A673 (cell line): ENCODE data around the gene LGSN. TPM values are rescaled to one million over a fixed set of nuclear protein-coding genes. Genes with fewer than 3 reads are reported as not detected.

ENCODE experiments used
- BruUV-seq: library from RNA; stranded (reverse); fragments of 400-500 nt; replicated peaks from 2 replicates; lab custom pipeline; 2021; lab: Mats Ljungman, UMichigan
- CTCF ChIA-PET: fragments of 300-600 bp; sonication (Branson Sonifier 250); formaldehyde crosslinking; loops from one replicate; lab custom pipeline; 2022; ENCODE audit warnings: antibody characterized with exemption; lab: Charles Lee
- POLR2A ChIA-PET: fragments of 300-600 bp; sonication (Branson Sonifier 250); formaldehyde crosslinking; loops from one replicate; lab custom pipeline; 2022; ENCODE audit warnings: antibody characterized with exemption; ENCODE audit not compliant: low non-redundant PET; lab: Charles Lee
- DNase-seq: peaks from one replicate; pipeline ENCODE4 v3.0.0-alpha.2; 2015; ENCODE audit warnings: low spot score
- H3K27ac ChIP-seq: fragments of 200-600 bp; sonication (generic); 2 replicates; pipeline ENCODE4 v1.5.1; 2016; ENCODE audit warnings: mixed run types, low read depth, mild to moderate bottlenecking, mixed read lengths, antibody characterized with exemption, low read length; ENCODE audit not compliant: poor library complexity, severe bottlenecking
- H3K27me3 ChIP-seq: fragments of 200-600 bp; sonication (generic); replicated peaks from 2 replicates; pipeline ENCODE4 v1.6.1; 2017; ENCODE audit warnings: mixed run types, low read depth, mild to moderate bottlenecking, mixed read lengths, antibody characterized with exemption, low read length; ENCODE audit not compliant: insufficient read depth, poor library complexity
- H3K36me3 ChIP-seq: fragments of 200-600 bp; sonication (generic); 2 replicates; pipeline ENCODE4 v1.6.1; 2016; ENCODE audit warnings: mixed run types, mild to moderate bottlenecking, mixed read lengths, antibody characterized with exemption, low read length; ENCODE audit not compliant: insufficient read depth, poor library complexity, severe bottlenecking
- H3K4me1 ChIP-seq: fragments of 200-600 bp; sonication (generic); 2 replicates; pipeline ENCODE4 v1.6.1; 2017; ENCODE audit warnings: mixed run types, mild to moderate bottlenecking, mixed read lengths, antibody characterized with exemption, low read length; ENCODE audit not compliant: insufficient read depth, poor library complexity, severe bottlenecking
- H3K4me3 ChIP-seq: fragments of 200-600 bp; sonication (generic); 2 replicates; pipeline ENCODE4 v1.5.1; 2016; ENCODE audit warnings: low read depth, mixed run types, mild to moderate bottlenecking, mixed read lengths, low read length; ENCODE audit not compliant: poor library complexity, severe bottlenecking
- H3K9me3 ChIP-seq: fragments of 200-600 bp; sonication (generic); 2 replicates; pipeline ENCODE4 v1.6.1; 2016; ENCODE audit warnings: mixed run types, low read depth, mild to moderate bottlenecking, mixed read lengths, antibody characterized with exemption, low read length; ENCODE audit not compliant: poor library complexity, severe bottlenecking
- CTCF ChIP-seq: fragments of 300-800, 200-600 bp; sonication (generic); conservative IDR thresholded peaks from 2 replicates; pipeline ENCODE4 v1.5.1; 2017; ENCODE audit warnings: low read depth, mild to moderate bottlenecking, antibody characterized with exemption, low read length, moderate library complexity, mixed read lengths
- EZH2 ChIP-seq: fragments of 200-600 bp; sonication (generic); IDR thresholded peaks from 2 replicates; pipeline ENCODE4 v1.6.1; 2017; ENCODE audit warnings: borderline replicate concordance, low read depth, mild to moderate bottlenecking, mixed read lengths, antibody characterized with exemption, low read length; ENCODE audit not compliant: poor library complexity, severe bottlenecking
- intact Hi-C: fragments of 100-400 bp; cut with micrococcal nuclease; formaldehyde crosslinking; loops from one replicate; pipeline ENCODE4 v1.10.0; 2022; ENCODE audit not compliant: unreplicated experiment
- total RNA-seq: library from RNA; stranded (reverse); gene quantifications from 2 replicates; pipeline ENCODE4 v1.2.3, GENCODE V29; 2021

LGSN gene
- total RNA-seq, 1 experiment from 2014 or later: not detected

GRCh38 chr6:63259153-63259552, 60.6 kb downstream of the LGSN start:
- BruUV-seq: no TSS peak
- POLR2A ChIA-PET: no interaction called here

DNA sequence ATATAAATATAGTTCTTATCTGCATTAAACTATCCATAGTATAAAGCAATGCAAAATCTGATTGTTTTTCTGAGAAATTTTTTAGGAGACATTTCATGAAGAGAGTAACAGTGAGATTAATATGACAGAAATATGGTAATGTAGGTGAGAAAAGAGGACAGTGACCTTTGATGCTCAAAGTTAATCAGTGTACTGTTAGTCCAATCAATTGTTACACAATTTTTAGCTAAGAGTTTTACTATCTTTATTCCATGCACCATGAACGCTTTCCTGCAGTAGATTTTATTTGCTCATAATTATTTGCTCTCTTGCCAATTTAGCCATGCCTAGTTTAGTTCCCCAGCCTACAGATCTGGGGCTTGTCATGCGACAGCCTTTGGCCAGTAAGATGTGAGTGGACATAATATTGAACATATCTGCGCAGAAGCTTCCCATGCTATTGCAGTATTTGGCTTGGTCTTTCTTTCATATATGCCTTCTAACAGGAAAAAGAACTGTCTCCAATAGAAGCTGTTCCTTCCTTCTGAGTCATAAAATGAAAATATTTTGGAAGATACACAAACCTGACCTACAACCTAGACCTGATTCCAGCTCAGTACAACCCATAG, 69.8 kb downstream of the LGSN start:
- BruUV-seq: no TSS peak
- no peaks in the 10 kb centered on the region for H3K4me1 ChIP-seq
- no peak overlapping the region for H3K4me3 ChIP-seq
- POLR2A ChIA-PET: no interaction called here
- no peak overlapping the region for H3K27ac ChIP-seq
- H3K36me3 ChIP-seq: no peaks in the 10 kb centered on the region
- CTCF ChIA-PET: no interaction called here
- H3K27me3 ChIP-seq: no peaks in the 10 kb centered on the region
- no peaks in the 10 kb centered on the region for H3K9me3 ChIP-seq
- DNase-seq: no peak
- intact Hi-C loops: no loop called here
- TF ChIP-seq CTCF (no peak), EZH2 (no peak)

More at GRCh38 chr6:63259153-63259552, 60.6 kb downstream of the LGSN start:
- Histone ChIP-seq H3K4me3 (no peak overlapping the region), H3K27ac (no peak overlapping the region), H3K36me3 (no peaks in the 10 kb centered on the region), H3K9me3 (no peaks in the 10 kb centered on the region), H3K27me3 (no peaks in the 10 kb centered on the region), H3K4me1 (peaks cover 4% of the 10 kb centered on the region)
- no peak for DNase-seq
- intact Hi-C loops: no loop called here
- CTCF ChIA-PET: no interaction called here
- TF ChIP-seq CTCF (no peak), EZH2 (no peak)

DNA sequence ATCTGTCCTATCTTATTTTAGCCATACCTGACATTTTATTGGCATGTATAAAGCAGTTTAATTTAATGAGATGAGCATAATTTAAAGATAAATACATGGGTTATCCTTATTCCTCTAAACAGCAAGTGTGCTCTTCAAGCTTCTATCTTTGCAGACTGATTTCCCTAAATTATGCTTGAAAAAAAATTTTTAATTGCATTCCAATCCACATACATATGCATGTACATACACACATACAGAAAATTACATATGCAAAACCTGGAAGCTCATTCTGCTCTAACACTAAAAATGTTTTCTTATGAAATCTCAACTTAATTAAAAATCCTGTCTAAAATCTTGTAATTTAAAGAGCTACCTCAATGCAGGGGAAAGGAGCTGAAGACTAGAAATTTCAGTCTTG, 73.2 kb downstream of the LGSN start:
- DNase-seq: no peak
- Histone ChIP-seq H3K9me3 (no peaks in the 10 kb centered on the region), H3K36me3 (no peaks in the 10 kb centered on the region), H3K27me3 (no peaks in the 10 kb centered on the region), H3K4me1 (no peaks in the 10 kb centered on the region), H3K4me3 (no peak overlapping the region), H3K27ac (no peak overlapping the region)
- POLR2A ChIA-PET: no interaction called here
- intact Hi-C loops: no loop called here
- TF ChIP-seq EZH2: no peak
- BruUV-seq: no TSS peak
- CTCF ChIA-PET: no interaction called here

DNA sequence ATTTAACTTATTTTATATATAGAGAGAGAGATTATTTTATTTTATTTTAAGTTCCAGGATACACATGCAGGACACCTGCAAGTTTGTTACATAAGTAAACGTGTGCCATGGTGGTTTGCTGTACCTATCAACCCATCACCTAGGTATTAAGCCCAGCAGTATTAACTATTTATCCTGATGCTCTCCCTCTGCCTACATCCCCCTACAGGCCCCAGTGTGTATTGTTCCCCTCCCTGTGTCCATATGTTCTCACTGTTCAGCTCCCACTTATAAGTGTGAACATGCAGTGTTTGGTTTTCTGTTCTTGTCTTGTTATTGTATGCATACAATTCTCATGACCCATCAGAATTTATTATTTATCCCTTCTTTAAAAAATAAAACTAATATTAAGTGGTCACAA, 73.9 kb downstream of the LGSN start:
- TF ChIP-seq EZH2 (no peak), CTCF (peak; percentile 37; the same call in 1 of the 2 replicates)
- POLR2A ChIA-PET: no interaction called here
- Histone ChIP-seq H3K4me3 (no peak overlapping the region), H3K4me1 (no peaks in the 10 kb centered on the region), H3K27me3 (no peaks in the 10 kb centered on the region), H3K9me3 (no peaks in the 10 kb centered on the region), H3K27ac (no peak overlapping the region), H3K36me3 (no peaks in the 10 kb centered on the region)
- BruUV-seq: no TSS peak
- CTCF ChIA-PET: no interaction called here
- intact Hi-C loops: no loop called here
- DNase-seq: peak; percentile 17
